IPS-18c (cell line): ENCODE measurements around the gene SLC25A38.
"Not testable (repeated sequence)": the region's sequence is repeated elsewhere in the genome, so short reads cannot be mapped to it uniquely, and the experiment has no call there.

ENCODE experiments used
- H3K4me3 ChIP-seq: 2 replicates; pipeline ENCODE4 v1.7.0; 2013; ENCODE audit warnings: low read depth, mild to moderate bottlenecking, low read length, moderate library complexity; ENCODE audit not compliant: insufficient read depth
- H3K9me3 ChIP-seq: one replicate; pipeline ENCODE4 v1.6.1; 2013; ENCODE audit warnings: mild to moderate bottlenecking, low read length, moderate library complexity; ENCODE audit not compliant: control insufficient read depth, insufficient read depth

Gene SLC25A38, protein sequence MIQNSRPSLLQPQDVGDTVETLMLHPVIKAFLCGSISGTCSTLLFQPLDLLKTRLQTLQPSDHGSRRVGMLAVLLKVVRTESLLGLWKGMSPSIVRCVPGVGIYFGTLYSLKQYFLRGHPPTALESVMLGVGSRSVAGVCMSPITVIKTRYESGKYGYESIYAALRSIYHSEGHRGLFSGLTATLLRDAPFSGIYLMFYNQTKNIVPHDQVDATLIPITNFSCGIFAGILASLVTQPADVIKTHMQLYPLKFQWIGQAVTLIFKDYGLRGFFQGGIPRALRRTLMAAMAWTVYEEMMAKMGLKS

DNA sequence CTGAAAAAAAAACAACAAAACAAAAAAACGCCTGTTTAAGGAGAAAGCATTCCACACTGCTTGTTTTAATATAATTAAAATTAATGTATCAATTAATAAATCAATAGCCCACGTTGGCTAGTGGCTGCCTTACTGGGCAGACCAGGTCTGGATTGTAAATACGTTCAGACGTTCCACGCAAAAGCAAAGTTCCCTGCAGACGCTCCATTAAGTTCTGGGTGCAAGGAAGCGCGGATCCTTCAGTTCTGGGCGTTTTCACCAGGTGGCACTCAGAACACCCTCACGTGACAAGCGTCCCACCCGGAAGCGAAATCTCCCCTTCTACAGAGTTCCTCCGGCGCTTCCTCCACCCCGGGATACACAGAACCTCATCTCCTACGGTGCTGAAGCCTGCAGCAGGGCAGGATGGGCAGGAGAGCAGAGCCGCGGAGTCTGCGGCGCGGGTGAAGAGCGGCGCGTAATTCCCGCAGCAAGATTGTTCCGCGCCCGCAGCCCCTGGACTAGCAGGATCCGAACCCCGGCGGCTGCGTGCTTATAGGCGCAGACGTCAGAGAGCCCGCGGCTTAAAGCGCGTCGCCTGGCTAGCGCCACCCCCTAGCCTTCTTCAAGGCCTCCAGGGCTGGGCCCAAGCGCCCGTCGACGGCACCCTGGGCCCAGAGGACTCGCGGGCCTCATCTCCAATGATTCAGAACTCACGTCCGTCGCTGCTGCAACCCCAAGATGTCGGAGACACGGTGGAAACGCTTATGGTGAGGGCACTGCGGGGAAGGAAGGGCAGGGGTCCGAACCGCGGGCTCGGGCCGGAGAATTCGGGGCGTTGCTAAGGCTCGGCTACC, at the start of gene SLC25A38:
Gene SLC25A38, plus strand, starts transcription at position 326 of the 836 bp plus-strand sequence. Its CDS starts 355 bp downstream, at position 681.
- peak within 1 kb of the TSS; percentile 87 for H3K4me3 ChIP-seq
- H3K9me3 ChIP-seq = no peaks in the 10 kb centered on the region

DNA sequence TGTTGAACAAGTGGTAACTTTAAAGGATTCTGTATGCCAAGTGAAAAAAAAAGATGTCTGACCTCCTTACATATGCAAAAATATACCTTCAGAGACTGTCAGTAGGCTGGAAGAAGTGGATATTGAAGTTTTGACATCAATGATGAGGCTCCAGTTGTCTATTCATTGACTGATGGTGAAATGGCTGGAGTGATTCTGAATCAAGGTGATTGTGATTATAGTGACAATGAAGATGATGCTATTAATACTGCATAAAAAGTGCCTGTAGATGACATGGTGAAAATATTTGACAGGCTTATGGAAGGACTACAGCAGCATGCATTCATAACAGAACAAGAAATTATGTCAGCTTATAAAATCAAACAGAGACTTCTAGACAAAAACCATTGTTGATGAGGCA, 49.6 kb upstream of the SLC25A38 start:
- H3K9me3 ChIP-seq = no peaks in the 10 kb centered on the region
- H3K4me3 ChIP-seq = no peak overlapping the region

DNA sequence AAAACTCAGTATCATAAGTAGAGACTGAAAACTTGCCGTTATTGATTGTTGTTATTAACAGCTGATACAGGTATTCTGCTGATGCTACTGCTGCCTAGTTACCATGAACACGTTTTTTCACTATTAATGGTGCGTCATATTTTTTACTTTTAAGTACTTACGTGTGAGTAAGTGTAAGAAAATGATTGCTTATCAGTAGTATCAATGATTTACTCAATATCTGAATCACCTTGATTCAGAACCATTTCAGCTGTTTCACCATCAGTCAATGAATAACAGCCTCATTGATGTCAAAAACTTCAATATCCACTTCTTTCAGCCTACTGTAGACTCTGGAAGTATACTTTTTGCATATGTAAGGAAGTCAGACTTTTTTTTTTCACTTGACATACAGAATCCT, 49.0 kb upstream of the SLC25A38 start:
- H3K4me3 ChIP-seq = no peak overlapping the region

DNA sequence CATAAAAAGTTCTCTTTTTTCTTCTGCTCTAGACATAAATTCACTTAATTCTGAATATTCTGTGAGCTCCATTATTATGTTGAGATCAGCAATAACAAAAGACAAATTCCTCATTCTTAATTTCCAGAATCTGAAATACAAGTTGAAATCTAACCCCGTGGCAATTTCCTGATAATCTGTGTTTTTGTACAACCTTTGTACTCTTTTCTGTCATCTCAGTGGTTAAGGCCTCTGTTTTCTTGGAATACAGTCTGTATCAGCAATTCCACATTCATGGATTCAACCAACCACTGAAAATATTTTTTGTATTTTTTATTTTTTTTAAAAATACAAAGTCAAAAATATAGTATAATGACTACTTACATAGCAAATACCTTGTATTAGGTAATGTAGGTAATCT, 45.0 kb upstream of the SLC25A38 start:
- H3K9me3 ChIP-seq = no peaks in the 10 kb centered on the region
- no peak overlapping the region for H3K4me3 ChIP-seq

More for the DNA sequence above, 49.0 kb upstream of the SLC25A38 start:
- H3K9me3 ChIP-seq = no peaks in the 10 kb centered on the region

DNA sequence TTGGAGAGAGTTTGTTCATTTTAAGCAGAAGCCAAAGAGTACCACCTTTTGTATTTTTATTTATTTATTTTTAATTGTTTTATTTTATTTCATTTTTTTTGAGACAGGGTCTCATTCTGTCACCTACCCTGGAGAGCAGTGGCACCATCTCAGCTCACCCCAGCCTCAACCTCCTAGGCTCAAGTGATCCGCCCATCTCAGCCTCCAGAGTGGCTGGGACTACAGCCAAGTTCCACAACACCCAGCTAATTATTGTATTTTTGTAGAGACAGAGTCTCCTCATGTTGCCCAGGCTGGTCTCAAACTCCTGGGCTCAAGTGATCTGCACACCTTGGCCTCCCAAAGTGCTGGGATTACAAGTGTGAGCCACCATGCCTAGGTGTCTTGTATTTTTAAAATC, 44.1 kb upstream of the SLC25A38 start:
- H3K4me3 ChIP-seq = no peak overlapping the region
- H3K9me3 ChIP-seq = no peaks in the 10 kb centered on the region

DNA sequence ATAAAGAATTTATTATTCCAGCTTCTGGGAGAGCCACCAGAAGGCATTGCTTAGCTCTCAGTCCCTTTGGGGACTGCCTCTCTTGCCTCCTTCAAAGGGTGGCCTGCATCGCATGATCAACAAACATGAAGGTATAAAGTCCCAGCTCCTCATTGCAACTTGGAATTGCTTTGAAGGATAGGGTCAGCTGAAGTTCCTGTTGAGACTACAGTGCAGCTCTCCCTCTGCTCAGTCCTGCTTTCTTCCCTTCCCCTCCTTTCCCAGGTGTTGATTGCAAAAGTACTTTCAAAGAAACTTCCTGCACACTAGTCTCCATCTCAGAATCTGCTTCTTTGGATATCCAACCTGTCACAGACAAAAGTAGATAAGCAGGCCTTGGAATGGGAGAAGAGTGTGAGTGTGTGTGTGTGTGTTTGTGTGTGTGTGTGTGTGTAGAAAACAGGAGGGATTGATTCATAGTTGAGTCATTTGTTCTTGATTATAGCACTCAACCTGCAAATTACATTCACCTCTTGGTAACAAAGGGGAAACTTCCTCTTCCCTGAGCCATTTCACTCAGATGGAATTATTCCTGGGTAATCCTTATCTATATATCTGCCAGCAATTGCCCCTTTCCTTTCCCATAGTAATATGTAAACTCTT, 40.0 kb upstream of the SLC25A38 start:
- Histone ChIP-seq H3K9me3 (no peaks in the 10 kb centered on the region), H3K4me3 (no peak overlapping the region)

DNA sequence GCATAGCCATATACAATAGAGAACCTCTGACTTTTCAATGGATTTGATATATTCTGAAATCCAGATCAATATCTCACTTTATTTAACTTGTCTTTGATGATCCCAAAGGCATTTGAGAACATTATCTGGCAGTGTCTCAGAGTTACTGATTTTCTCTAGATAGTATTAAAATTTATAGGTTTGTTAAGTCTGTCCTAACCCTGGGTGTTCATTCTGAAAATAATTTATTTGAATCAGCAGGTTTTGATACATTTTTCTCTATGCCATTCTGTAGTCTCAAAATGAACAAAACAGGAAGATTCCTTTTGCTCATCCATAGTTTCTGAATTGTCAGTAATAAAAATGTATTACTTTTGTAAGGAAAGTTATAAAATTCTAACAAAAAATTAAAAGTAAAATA, 39.4 kb upstream of the SLC25A38 start:
- Histone ChIP-seq H3K4me3 (no peak overlapping the region), H3K9me3 (no peaks in the 10 kb centered on the region)

DNA sequence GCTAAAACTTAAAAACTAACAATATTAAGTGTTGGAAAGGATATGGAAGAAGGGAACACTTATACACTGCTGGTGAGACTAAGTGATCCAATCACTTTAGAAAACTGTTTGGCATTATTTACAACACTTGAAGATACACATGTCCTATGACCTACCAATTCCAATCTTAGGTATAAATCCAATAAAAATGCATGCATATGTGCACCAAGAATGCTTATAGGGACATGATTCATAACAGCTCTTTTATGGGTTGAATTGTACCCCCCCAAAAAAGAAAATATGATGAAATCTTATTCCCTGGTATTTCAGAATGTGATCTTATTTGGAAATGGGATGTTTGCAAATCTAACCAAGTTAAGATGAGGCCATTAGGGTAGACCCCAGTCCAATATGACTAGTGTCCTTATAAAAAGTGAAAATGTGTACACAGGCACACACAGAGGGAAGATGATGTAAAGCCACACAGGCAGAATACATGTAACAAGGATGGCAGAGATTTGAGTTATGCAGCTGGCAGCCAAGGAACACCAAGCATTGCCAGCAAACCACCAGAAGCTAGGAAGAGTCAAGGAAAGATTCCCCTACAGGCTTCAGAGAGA, 38.3 kb upstream of the SLC25A38 start:
- H3K4me3 ChIP-seq = no peak overlapping the region
- H3K9me3 ChIP-seq = no peaks in the 10 kb centered on the region

DNA sequence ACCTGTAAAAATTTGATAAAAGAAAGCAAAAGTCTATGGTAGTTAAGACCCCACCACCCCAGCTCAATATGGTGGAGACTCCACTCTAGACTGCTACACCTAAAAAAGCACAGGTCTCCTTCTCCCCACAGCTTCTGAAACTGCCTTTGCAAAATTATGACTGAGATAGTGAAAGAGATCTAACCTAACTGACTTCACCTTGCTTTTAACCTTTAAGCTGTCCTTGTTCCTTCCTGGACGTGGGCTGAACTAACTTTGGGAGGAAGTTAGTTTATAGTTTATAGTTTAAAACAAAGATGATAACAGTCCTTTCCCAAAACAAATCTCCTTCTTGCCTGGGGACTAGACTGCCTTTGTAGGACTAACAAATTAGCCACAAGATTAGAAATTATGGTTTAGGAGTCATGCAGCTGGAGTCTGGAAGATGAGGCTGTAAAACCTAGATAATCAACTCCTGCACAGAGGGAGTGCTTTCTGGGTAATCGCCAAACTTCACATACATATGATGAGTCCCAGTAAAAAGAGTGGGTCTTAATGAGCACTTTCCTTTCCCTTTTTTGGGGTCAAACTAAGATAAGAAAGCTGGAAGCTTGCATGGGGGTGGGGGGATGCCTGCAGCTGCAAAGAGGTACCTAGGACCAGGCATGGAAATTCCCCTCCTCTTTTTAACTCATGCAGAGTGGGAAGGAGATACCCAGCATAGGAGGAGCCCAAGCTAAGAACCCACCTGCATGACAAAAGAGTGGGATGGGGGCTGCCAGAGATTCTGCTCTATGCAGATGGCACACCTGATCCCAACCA, 36.2 kb upstream of the SLC25A38 start:
- Histone ChIP-seq H3K9me3 (no peaks in the 10 kb centered on the region), H3K4me3 (no peak overlapping the region)

DNA sequence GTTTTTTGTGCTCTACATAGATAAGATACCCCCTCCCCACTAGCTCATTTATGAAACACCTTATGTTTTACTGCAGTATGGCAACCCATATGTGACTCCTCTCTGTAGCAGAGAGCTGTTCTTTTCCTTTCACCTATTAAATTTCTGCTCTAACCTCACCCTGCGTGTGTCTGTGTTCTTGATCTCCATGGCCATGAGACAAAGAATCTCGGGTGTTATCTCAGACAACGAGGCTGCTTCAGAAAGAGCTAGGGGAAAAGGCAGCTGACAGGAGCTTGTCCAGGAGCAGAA, 35.6 kb upstream of the SLC25A38 start:
- Histone ChIP-seq H3K9me3 (no peaks in the 10 kb centered on the region), H3K4me3 (no peak overlapping the region)

DNA sequence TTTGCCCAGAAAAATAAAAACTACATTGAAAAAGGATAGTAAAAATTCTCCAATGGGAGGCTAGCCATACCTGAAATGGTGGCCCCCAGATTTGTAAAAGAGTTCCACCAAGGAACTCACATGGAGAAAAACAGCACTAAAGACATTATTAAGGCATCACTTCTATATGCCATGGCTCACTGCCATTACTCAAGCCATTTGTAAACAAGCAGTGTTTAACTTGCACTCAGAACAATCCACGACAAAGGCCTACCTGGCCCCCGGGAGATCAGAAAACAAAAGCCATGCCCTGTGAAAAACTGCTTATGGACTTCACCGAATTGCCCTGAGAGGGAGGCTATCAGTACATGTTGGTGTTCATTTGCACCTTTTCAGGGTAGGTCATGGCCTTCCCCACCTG, 34.1 kb upstream of the SLC25A38 start:
- H3K4me3 ChIP-seq = no peak overlapping the region
- no peaks in the 10 kb centered on the region for H3K9me3 ChIP-seq

DNA sequence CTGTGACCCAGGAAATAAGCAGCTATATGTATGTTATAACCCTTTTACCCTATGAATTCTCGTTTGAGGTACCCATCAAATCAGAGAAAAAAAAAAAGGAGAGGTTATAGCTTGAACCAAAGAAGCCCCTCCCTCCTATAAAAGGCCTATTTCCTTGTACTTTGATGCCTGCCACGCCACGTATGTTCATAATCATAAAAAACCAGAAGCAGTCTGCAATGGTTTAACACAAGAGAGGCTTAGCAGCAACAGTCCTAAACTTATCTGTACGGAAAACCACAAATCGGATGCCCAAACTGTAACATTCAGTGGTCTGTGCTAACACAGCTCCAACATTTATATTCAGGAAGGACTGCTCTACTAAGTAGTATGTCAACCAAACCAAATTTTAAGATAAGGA, 32.5 kb upstream of the SLC25A38 start:
- Histone ChIP-seq H3K4me3 (no peak overlapping the region), H3K9me3 (no peaks in the 10 kb centered on the region)

DNA sequence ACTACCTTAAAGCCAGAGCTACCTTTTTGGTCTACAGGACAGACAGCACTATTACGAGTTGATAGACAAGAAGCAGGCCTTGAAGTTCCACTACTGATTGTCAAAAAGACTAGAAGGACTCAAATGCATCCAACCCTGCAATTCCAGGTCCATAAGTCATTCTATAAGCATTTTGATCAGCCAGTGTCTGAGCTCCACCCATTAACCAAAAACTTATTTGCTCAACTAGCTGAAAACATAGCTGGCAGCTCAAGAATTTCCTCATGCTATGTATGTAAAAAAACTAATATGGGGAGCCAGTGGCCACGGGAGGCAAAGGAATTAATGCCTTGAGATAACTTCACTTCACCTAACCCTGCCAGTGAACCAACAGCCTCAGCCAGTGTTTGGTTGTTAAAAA, 32.0 kb upstream of the SLC25A38 start:
- not testable (repeated sequence) for H3K9me3 ChIP-seq, H3K4me3 ChIP-seq

DNA sequence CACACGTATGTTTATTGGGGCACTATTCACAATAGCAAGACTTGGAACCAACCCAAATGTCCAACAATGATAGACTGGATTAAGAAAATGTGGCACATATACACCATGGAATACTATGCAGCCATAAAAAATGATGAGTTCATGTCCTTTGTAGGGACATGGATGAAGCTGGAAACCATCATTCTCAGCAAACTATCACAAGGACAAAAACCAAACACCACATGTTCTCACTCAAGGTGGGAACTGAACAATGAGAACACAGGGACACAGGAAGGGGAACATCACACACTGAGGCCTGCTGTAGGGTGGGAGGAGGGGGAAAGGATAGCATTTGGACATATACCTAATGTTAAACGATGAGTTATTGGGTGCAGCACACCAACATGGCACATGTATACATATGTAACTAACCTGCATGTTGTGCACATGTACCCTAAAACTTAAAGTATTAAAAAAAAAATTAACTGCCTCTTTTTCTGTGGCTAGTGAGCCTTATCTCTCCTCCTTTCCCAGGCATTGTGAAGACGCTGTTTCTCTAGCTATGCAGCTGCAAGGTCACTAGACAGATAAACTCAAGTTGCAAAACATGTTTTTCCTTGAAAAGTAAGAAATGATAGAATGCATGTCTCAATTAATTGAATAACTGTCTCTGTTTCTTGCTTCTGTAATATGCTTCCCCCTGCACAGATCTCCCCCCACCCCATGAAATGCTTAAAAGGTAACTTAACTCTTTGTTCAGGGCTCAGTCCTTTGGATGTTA, 29.8 kb upstream of the SLC25A38 start:
- not testable (repeated sequence) for H3K4me3 ChIP-seq, H3K9me3 ChIP-seq

DNA sequence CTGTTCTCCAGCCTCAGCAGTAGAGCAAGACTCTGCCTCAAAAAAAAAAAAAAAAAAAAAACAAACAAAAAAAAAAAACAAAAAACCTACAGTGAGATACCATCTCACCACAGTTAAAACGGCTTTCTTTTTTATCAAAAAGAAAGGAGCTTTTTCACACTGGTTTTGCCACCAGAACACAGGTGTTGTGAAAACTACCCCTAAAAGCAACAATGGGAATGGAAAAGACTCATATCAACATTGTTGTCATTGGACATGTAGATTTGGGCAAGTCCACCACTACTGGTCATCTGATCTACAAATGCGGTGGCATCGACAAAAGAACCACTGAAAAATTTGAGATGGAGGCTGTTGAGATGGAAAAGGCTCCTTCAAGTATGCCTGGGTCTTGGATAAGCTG, 24.8 kb upstream of the SLC25A38 start:
- H3K9me3 ChIP-seq = no peaks in the 10 kb centered on the region
- H3K4me3 ChIP-seq = no peak overlapping the region

DNA sequence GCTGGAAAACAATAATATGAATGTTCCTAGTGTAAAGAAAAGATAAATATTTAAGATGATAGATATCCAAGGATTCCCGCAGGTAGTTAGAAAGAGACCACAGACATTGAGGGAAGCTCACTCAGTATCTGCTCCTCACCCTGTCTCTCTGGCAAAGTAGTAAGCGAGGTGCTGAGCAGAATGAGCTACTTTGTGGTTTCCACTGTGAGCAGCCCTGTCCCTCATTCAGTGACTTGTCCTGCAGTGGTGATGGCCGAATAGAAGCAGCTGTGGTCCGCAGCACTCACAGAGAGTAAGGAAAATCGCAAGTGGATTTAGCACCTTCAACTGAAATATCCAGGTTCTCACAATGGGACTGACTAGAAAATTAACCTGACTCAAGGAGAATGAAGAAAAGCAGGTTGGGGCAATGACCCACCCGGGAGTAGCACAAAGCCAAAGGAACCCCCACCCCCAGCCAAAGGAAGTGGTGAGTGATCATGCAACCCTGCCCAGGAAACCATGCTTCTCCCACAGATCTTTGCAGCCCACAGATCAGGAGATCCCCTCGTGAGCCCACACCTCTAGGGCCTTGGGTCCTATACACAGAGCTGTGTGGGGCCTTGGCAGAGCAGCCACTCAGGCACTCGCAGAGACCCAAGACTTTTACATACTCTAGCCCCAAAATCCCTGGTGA, 21.8 kb upstream of the SLC25A38 start:
- no peak overlapping the region for H3K4me3 ChIP-seq
- no peaks in the 10 kb centered on the region for H3K9me3 ChIP-seq
